ENCODE data around the gene CPLX1.

DNA sequence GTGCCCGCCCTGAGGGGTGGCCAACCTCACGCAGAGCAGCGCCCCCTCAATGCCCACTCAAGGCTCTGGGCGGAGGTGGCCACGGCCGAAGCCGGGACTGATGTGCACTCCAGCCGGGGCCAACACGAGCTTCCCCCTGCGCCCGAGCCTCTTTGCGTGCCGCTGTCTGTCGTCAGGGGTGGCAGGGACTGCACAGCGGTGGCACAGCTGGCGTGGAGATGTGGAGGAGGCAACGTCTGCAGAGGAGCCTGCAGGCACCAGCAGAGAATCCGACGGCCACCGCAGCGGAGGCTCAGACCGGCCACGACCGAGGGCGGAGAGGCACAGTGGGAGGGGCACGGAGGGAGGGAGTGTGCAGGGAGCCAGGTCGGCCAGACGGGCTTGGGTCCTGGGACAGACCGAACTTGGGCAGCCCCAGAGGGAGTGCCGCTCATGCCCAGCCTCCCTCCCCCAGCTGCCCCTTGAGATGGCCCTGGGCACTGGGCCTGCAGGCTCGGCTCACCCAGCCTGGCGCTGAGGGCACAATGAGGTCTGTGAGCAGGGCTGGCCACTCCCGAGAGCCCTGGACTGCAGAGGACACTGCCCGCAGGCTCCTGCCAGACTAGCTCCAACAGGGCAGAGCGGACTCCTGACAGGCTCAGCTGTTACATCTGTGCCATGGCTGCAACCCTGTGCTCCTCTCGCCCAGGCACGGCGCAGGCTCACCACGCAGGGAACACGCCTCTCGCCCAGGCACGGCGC lies 46.5 kb upstream of the CPLX1 start:
- TF ChIP-seq, protein P1, sequence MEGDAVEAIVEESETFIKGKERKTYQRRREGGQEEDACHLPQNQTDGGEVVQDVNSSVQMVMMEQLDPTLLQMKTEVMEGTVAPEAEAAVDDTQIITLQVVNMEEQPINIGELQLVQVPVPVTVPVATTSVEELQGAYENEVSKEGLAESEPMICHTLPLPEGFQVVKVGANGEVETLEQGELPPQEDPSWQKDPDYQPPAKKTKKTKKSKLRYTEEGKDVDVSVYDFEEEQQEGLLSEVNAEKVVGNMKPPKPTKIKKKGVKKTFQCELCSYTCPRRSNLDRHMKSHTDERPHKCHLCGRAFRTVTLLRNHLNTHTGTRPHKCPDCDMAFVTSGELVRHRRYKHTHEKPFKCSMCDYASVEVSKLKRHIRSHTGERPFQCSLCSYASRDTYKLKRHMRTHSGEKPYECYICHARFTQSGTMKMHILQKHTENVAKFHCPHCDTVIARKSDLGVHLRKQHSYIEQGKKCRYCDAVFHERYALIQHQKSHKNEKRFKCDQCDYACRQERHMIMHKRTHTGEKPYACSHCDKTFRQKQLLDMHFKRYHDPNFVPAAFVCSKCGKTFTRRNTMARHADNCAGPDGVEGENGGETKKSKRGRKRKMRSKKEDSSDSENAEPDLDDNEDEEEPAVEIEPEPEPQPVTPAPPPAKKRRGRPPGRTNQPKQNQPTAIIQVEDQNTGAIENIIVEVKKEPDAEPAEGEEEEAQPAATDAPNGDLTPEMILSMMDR (optimal IDR thresholded peaks at IDR 0.05 in 1 of 3, IDR thresholded peaks at IDR 0.05 in 1 of 3, conservative IDR thresholded peaks at IDR 0.05 in 1 of 3; ENCODE audit: extremely low read depth in 1 of 3, insufficient read depth in 2 of 3, low read length in 3 of 3): no peak
- TF ChIP-seq EZH2 (IDR thresholded peaks at IDR 0.05; ENCODE audit: low read length): no peak

Data from keratinocyte (primary cell).